ENCODE data around the gene ZBTB8OS. TPM values are rescaled to one million over a fixed set of nuclear protein-coding genes. Genes with fewer than 3 reads are reported as not detected.
A peak's percentile ranks its signal among the peaks of the same experiment; 100 is the strongest.
"Not testable (repeated sequence)": the region's sequence is repeated elsewhere in the genome, so short reads cannot be mapped to it uniquely, and the experiment has no call there.

Gene ZBTB8OS
- total RNA-seq, 1 experiment from 2014 or later, result 60.5 TPM

- TF ChIP-seq ATF2 (CRISPR knock-in tag; IDR thresholded peaks at IDR 0.05; ENCODE audit: borderline replicate concordance, low read depth), result no peak
- TF ChIP-seq USF2 (CRISPR knock-in tag; IDR thresholded peaks at IDR 0.05), result no peak
- TF ChIP-seq ZSCAN18 (CRISPR knock-in tag; IDR thresholded peaks at IDR 0.05), result no peak
- TF ChIP-seq KAT7 (CRISPR knock-in tag; IDR thresholded peaks at IDR 0.05; ENCODE audit: borderline replicate concordance), result no peak
- TF ChIP-seq MXD4 (CRISPR knock-in tag; IDR thresholded peaks at IDR 0.05; ENCODE audit: borderline replicate concordance), result no peak
- no peak for TF ChIP-seq HMGXB4 (CRISPR knock-in tag; IDR thresholded peaks at IDR 0.05)
- TF ChIP-seq FOXJ3 (CRISPR knock-in tag; IDR thresholded peaks at IDR 0.05; ENCODE audit: borderline replicate concordance), result no peak
- TF ChIP-seq PRDM15 (CRISPR knock-in tag; IDR thresholded peaks at IDR 0.05), result no peak
Observed at GRCh38 chr1:32676945-32677344, 26.6 kb upstream of the ZBTB8OS start (continued).

GRCh38 chr1:32668716-32669115, 18.4 kb upstream of the ZBTB8OS start:
- H3K27me3 Mint-ChIP-seq (ENCODE audit: low read depth); CTCF ChIA-PET; H3K9me3 Mint-ChIP-seq; H3K4me3 Mint-ChIP-seq; POLR2A ChIA-PET; DNase-seq (ENCODE audit: low spot score); ATAC-seq; H3K4me1 Mint-ChIP-seq: not testable (repeated sequence)
- Mint-ChIP-seq H3K36me3 (peaks cover 80% of the 10 kb centered on the region), H3K27ac (peak overlapping the region; percentile 21; the same call in 1 of the 2 replicates)

- Mint-ChIP-seq H3K36me3 (peaks cover 78% of the 10 kb centered on the region), H3K27ac (peak overlapping the region; percentile 3; the same call in 1 of the 2 replicates), H3K27me3 (ENCODE audit: low read depth) (no peaks in the 10 kb centered on the region), H3K4me3 (no peak overlapping the region), H3K4me1 (no peaks in the 10 kb centered on the region), H3K9me3 (no peaks in the 10 kb centered on the region)
- ChIA-PET POLR2A (interaction anchor here (0.8 kb wide), 1 partner anchor 147 kb away, joined by 5 read pairs; no protein-coding TSS in a partner anchor), CTCF (no interaction called here)
- DNase-seq (ENCODE audit: low spot score) (no peak), ATAC-seq (no peak)
- TF ChIP-seq E2F5 (CRISPR knock-in tag; IDR thresholded peaks at IDR 0.05) (no peak), FOXP4 (CRISPR knock-in tag; IDR thresholded peaks at IDR 0.05) (no peak), ARID4B (CRISPR knock-in tag; IDR thresholded peaks at IDR 0.05; ENCODE audit: borderline replicate concordance) (no peak), NFYB (CRISPR knock-in tag; conservative IDR thresholded peaks at IDR 0.05; ENCODE audit: low read depth) (no peak)
Observed at GRCh38 chr1:32666901-32667566, 16.7 kb upstream of the ZBTB8OS start.
